H1 (cell line): ENCODE measurements around the gene CHI3L1. TPM values are rescaled to one million over a fixed set of nuclear protein-coding genes. Genes with fewer than 3 reads are reported as not detected.
A peak's percentile ranks its signal among the peaks of the same experiment; 100 is the strongest.

Experiments
- CTCF ChIA-PET: fragments of 300-600 bp; sonication (Branson Sonifier 250); formaldehyde crosslinking; loops from one replicate; lab custom pipeline; 2021; ENCODE audit not compliant: partially characterized antibody; lab: Charles Lee
- POLR2A ChIA-PET: fragments of 300-600 bp; sonication (Branson Sonifier 250); formaldehyde crosslinking; loops from one replicate; lab custom pipeline; 2021; ENCODE audit warnings: inconsistent platforms; ENCODE audit not compliant: partially characterized antibody; lab: Charles Lee
- DNase-seq, 2 experiments: peaks; one replicate each; pipeline versions ENCODE4 v3.0.0 to v3.0.0-alpha.2; 2010 to 2022; ENCODE audit warnings: low spot score in 2 of 2, low read depth in 1 of 2, mixed read lengths in 1 of 2
- FAIRE-seq: peaks from 2 replicates; lab custom pipeline; 2011; peaks lifted over from hg19 to GRCh38; lab: Jason Lieb, UNC
- H2AFZ ChIP-seq: 2 replicates; pipeline ENCODE4 v1.8.1; 2012; ENCODE audit warnings: low read length, inconsistent platforms
- H2AK5ac ChIP-seq: 2 replicates; pipeline ENCODE4 v1.6.1; 2013; ENCODE audit warnings: low read depth, low read length
- H2BK120ac ChIP-seq: replicated peaks from 2 replicates; pipeline ENCODE3; 2013; ENCODE audit warnings: low read depth, low read length, inconsistent platforms
- H2BK12ac ChIP-seq: 2 replicates; pipeline ENCODE4 v1.6.1; 2013; ENCODE audit warnings: low read depth, low read length
- H2BK15ac ChIP-seq: 2 replicates; pipeline ENCODE4 v1.6.1; 2013; ENCODE audit warnings: low read length
- H2BK20ac ChIP-seq: 2 replicates; pipeline ENCODE4 v1.6.1; 2013; ENCODE audit warnings: low read length
- H2BK5ac ChIP-seq: 2 replicates; pipeline ENCODE4 v1.6.1; 2013; ENCODE audit warnings: low read depth, low read length
- H3K14ac ChIP-seq: 2 replicates; pipeline ENCODE4 v1.6.1; 2013; ENCODE audit warnings: inconsistent platforms; ENCODE audit not compliant: insufficient read length
- H3K18ac ChIP-seq: 2 replicates; pipeline ENCODE4 v1.6.1; 2013; ENCODE audit warnings: low read length; ENCODE audit errors: extremely low read depth
- H3K23ac ChIP-seq: 2 replicates; pipeline ENCODE4 v1.6.1; 2013; ENCODE audit warnings: inconsistent platforms; ENCODE audit not compliant: insufficient read length
- H3K23me2 ChIP-seq: 2 replicates; pipeline ENCODE4 v1.6.1; 2013; ENCODE audit warnings: low read depth, low read length
- H3K27ac ChIP-seq: 2 replicates; pipeline ENCODE4 v1.6.1; 2011; ENCODE audit warnings: low read depth, low read length, inconsistent platforms
- H3K27me3 ChIP-seq, 4 experiments: replicated peaks in 1 of 4; 1 replicate in 1 of 4; 2 replicates in 3 of 4; pipeline versions ENCODE4 v1.6.1 to v1.8.1; 2011 to 2013; ENCODE audit warnings: low read length in 3 of 4, mild to moderate bottlenecking in 3 of 4, inconsistent platforms in 2 of 4, mixed read lengths in 2 of 4, moderate library complexity in 1 of 4; ENCODE audit not compliant: control insufficient read depth in 3 of 4, insufficient read depth in 3 of 4; ENCODE audit errors: extremely low read depth in 1 of 4
- H3K36me3 ChIP-seq, 4 experiments: 2 replicates each; pipeline versions ENCODE4 v1.6.1 to v1.8.1; 2011 to 2013; ENCODE audit warnings: mild to moderate bottlenecking in 4 of 4, low read length in 3 of 4, moderate library complexity in 2 of 4, control low read depth in 1 of 4, inconsistent platforms in 1 of 4; ENCODE audit not compliant: insufficient read depth in 4 of 4, control insufficient read depth in 2 of 4
- H3K4ac ChIP-seq: replicated peaks from 2 replicates; pipeline ENCODE3; 2013; ENCODE audit warnings: low read length, low read depth, mixed read lengths, inconsistent platforms; ENCODE audit not compliant: insufficient read length
- H3K4me1 ChIP-seq, 4 experiments: replicated peaks in 1 of 4; 1 replicate in 1 of 4; 2 replicates in 3 of 4; pipeline versions ENCODE4 v1.6.1 to v1.8.1; 2011 to 2013; ENCODE audit warnings: low read length in 3 of 4, inconsistent platforms in 2 of 4, mixed read lengths in 1 of 4; ENCODE audit not compliant: insufficient read depth in 4 of 4, control insufficient read depth in 3 of 4
- H3K4me2 ChIP-seq, 2 experiments: 2 replicates each; pipeline versions ENCODE4 v1.6.1 to v1.8.1; 2011 to 2013; ENCODE audit warnings: low read depth in 2 of 2, low read length in 2 of 2, control low read depth in 1 of 2, inconsistent platforms in 1 of 2, mild to moderate bottlenecking in 1 of 2; ENCODE audit not compliant: insufficient read depth in 1 of 2
- H3K4me3 ChIP-seq, 4 experiments: fragments of 200-600, 300-600 bp in 1 of 4; sonication (generic), shearing (Covaris generic), sonication (Bioruptor Twin) in 1 of 4; 2 replicates each; pipeline versions ENCODE4 v1.5.1 to v1.8.1; 2011 to 2016; ENCODE audit warnings: low read length in 4 of 4, low read depth in 3 of 4, control low read depth in 2 of 4, inconsistent platforms in 2 of 4, mild to moderate bottlenecking in 2 of 4, mixed read lengths in 1 of 4, moderate library complexity in 1 of 4; ENCODE audit not compliant: insufficient read depth in 2 of 4; ENCODE audit errors: extremely low read depth in 1 of 4
- H3K56ac ChIP-seq: replicated peaks from 2 replicates; pipeline ENCODE3; 2013; ENCODE audit warnings: low read depth, mild to moderate bottlenecking, mixed read lengths, low read length, inconsistent platforms; ENCODE audit not compliant: insufficient read length
- H3K79me1 ChIP-seq: 2 replicates; pipeline ENCODE4 v1.6.1; 2013; ENCODE audit warnings: low read depth, low read length, control low read depth
- H3K79me2 ChIP-seq, 2 experiments: 2 replicates each; pipeline versions ENCODE4 v1.6.1 to v1.8.1; 2012 to 2013; ENCODE audit warnings: low read length in 2 of 2, mild to moderate bottlenecking in 2 of 2, inconsistent platforms in 1 of 2; ENCODE audit not compliant: insufficient read depth in 2 of 2, control insufficient read depth in 1 of 2
- H3K9ac ChIP-seq, 4 experiments: replicated peaks in 1 of 4; 1 replicate in 1 of 4; 2 replicates in 3 of 4; pipeline versions ENCODE4 v1.6.1 to v1.8.1; 2011 to 2013; ENCODE audit warnings: low read depth in 3 of 4, low read length in 3 of 4, control low read depth in 2 of 4, mild to moderate bottlenecking in 2 of 4, moderate library complexity in 2 of 4, inconsistent platforms in 1 of 4; ENCODE audit errors: extremely low read depth in 1 of 4
- H3K9me3 ChIP-seq, 2 experiments: 2 replicates each; pipeline versions ENCODE4 v1.6.1 to v1.8.1; 2012 to 2013; ENCODE audit warnings: mild to moderate bottlenecking in 2 of 2, moderate library complexity in 2 of 2, control low read depth in 1 of 2, inconsistent platforms in 1 of 2, low read depth in 1 of 2, low read length in 1 of 2, mixed read lengths in 1 of 2; ENCODE audit not compliant: insufficient read depth in 2 of 2
- H4K20me1 ChIP-seq, 2 experiments: replicated peaks in 1 of 2; 2 replicates each; pipeline versions ENCODE3 to v1.8.1; 2011 to 2013; ENCODE audit warnings: inconsistent platforms in 2 of 2, low read length in 2 of 2, mild to moderate bottlenecking in 1 of 2; ENCODE audit not compliant: insufficient read depth in 2 of 2, control insufficient read depth in 1 of 2
- H4K5ac ChIP-seq: 2 replicates; pipeline ENCODE4 v1.6.1; 2013; ENCODE audit warnings: low read length, low read depth, mixed read lengths, inconsistent platforms; ENCODE audit not compliant: insufficient read length
- H4K8ac ChIP-seq: 2 replicates; pipeline ENCODE4 v1.8.0; 2013; ENCODE audit warnings: mild to moderate bottlenecking, moderate library complexity, low read length, inconsistent platforms; ENCODE audit not compliant: insufficient read depth; ENCODE audit errors: extremely low read depth
- H4K91ac ChIP-seq: replicated peaks from 2 replicates; pipeline ENCODE3; 2013; ENCODE audit warnings: low read length, mixed read lengths, inconsistent platforms; ENCODE audit not compliant: insufficient read length
- EGR1 ChIP-seq: IDR thresholded peaks from 2 replicates; pipeline ENCODE4 v1.6.1; 2011; ENCODE audit warnings: low read depth, low read length, borderline replicate concordance
- TCF12 ChIP-seq: IDR thresholded peaks from 2 replicates; pipeline ENCODE4 v1.6.1; 2011; ENCODE audit warnings: low read depth, mild to moderate bottlenecking, low read length
- whole genome bisulfite sequencing, 2 experiments: shearing (Covaris generic) in 1 of 2; methylation state at CpG; one replicate each; pipeline versions ENCODE4 v1.1.6 to v1.1.7; 2013 to 2015; ENCODE audit warnings: low lambda C conversion rate in 2 of 2, mixed read lengths in 2 of 2, inconsistent platforms in 1 of 2, low coverage in 1 of 2, missing lambda C conversion rate in 1 of 2; ENCODE audit not compliant: insufficient replicate concordance in 2 of 2, insufficient coverage in 1 of 2, insufficient read length in 1 of 2; ENCODE audit errors: extremely low coverage in 1 of 2, missing lambda C conversion rate in 1 of 2; 5-methylcytosine and 5-hydroxymethylcytosine counted together
- polyA plus RNA-seq, 7 experiments: library from polyadenylated mRNA; depleted of rRNA in 3 of 7; stranded (reverse) in 5 of 7; unstranded in 2 of 7; fragments of >200 nt in 5 of 7; fragments of 200-250 nt in 2 of 7; gene quantifications; 1 replicate in 5 of 7; 2 replicates in 1 of 7; 4 replicates in 1 of 7; pipeline versions ENCODE4 v1.2.1 to v1.2.3, GENCODE V29; 2011 to 2013; ENCODE audit warnings: missing spikeins in 2 of 7, mixed read lengths in 2 of 7
- total RNA-seq: library from RNA; stranded (reverse); fragmentation: NEBNext Ultra II Directional; extraction: Animal tissue kit (Norgen Biotek cat#: 25700); gene quantifications from 2 replicates; pipeline ENCODE4 v1.2.1, GENCODE V29; 2021

Gene CHI3L1
- total and polyA plus RNA-seq, 2 of the 8 experiments (the other 6 are each of a cell fraction or from before 2014, with no cell fraction given), result 1.0 TPM; not detected in 1

GRCh38 chr1:203178083-203178482 is 8.4 kb downstream of the CHI3L1 start:
- Histone ChIP-seq H3K79me1 (no peaks in the 10 kb centered on the region), H2BK120ac (no peak overlapping the region), H3K27me3 (no peaks in the 10 kb centered on the region), H2AFZ (no peak overlapping the region), H2BK20ac (no peak overlapping the region), H3K4me1 (peaks cover 0 to 4% (median 3%) of the 10 kb centered on the region in 4 experiments; a peak in 3 of 7 replicates), H3K14ac (no peak overlapping the region), H4K8ac (no peak overlapping the region), H3K79me2 (no peaks in the 10 kb centered on the region), H3K27ac (no peak overlapping the region), H3K56ac (no peak overlapping the region), H3K23me2 (no peaks in the 10 kb centered on the region), H4K91ac (no peak overlapping the region), H2BK5ac (no peak overlapping the region), H2AK5ac (no peak overlapping the region), H3K4me2 (no peak overlapping the region), H3K9me3 (no peaks in the 10 kb centered on the region), H4K20me1 (no peaks in the 10 kb centered on the region), H3K23ac (no peak overlapping the region), H3K4ac (no peak overlapping the region), H3K4me3 (no peak overlapping the region), H3K9ac (no peak overlapping the region), H2BK15ac (0 out of 2 replicates have a peak overlapping the region, but pooled peaks have one; percentile 6), H3K36me3 (no peaks in the 10 kb centered on the region), H2BK12ac (0 out of 2 replicates have a peak overlapping the region, but pooled peaks have one; percentile 17), H4K5ac (no peak overlapping the region), H3K18ac (no peak overlapping the region)
- ChIA-PET POLR2A (no interaction called here), CTCF (interaction anchor here (0.9 to 12.8 kb wide), 14 partner anchors 17 to 143 kb away, joined by 3 to 140 read pairs (median 6); no protein-coding TSS in a partner anchor)
- FAIRE-seq (no peak), DNase-seq (no peak)
- 71% methylated on average over 5 of the region's 5 CpGs; no CpG with 5 or more reads in 1 of the 2 experiments for WGBS, 2 experiments
- no peak for TF ChIP-seq TCF12
- no peak for TF ChIP-seq EGR1
